ENCODE measurements around the gene DDX31.
A peak's percentile ranks its signal among the peaks of the same experiment; 100 is the strongest.
"Not testable (repeated sequence)": the region's sequence is repeated elsewhere in the genome, so short reads cannot be mapped to it uniquely, and the experiment has no call there.

DDX31 gene

GRCh38 chr9:132669698-132670456, at the start of gene DDX31:
DDX31 (minus strand) TSS chr9:132669983; CDS start chr9:132669934, 49 bp downstream.
- DNase-seq, result peak; percentile 70 to 83 (median 80)

- not testable (repeated sequence) for DNase-seq
These were observed 48.7 kb upstream of the DDX31 start for GRCh38 chr9:132718381-132718928.

GRCh38 chr9:132717326-132717945, 47.7 kb upstream of the DDX31 start:
- no peak for DNase-seq

- no peak for DNase-seq
These were observed 46.2 kb upstream of the DDX31 start for GRCh38 chr9:132716007-132716406.

- no peak for DNase-seq
These were observed 43.0 kb upstream of the DDX31 start for GRCh38 chr9:132712753-132713152.

GRCh38 chr9:132711846-132712245, 42.1 kb upstream of the DDX31 start:
- no peak for DNase-seq

DNA sequence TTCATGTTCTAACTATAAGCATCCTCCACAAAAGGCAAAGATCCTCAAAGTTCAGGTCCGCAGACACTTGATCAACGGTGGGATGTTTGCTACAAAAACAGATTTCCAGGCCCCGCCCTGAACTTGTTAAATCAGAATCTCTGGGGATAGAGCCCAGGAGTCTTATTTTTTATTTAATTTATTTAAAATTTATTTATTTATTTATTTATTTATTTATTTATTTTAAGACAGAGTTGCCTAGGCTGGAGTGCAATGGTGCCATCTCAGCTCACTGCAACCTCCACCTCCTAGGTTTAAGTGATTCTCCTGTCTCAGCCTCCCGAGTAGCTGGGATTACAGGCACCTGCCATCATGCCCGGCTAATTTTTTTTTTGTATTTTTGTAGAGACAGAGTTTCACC, 41.4 kb upstream of the DDX31 start:
- not testable (repeated sequence) for DNase-seq

DNA sequence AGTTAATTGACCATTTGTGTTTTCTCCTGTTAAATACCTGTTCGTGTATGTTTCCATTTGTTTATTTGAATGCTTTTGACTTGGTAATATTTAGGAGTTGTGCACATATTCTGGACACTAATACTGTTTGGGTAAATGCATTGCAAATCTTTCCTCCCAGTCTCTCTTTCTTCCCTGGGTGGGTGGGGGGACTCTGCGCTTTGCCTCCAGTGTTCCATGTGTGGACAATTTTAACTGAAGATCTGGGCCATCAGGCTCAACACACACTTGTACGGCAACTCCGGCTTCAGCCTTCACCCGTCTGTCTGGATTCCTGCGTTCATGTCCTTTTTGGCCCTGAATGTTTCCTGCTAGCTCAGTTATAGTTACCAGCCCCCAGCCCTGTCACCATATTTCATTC, 40.5 kb upstream of the DDX31 start:
- no peak for DNase-seq

DNA sequence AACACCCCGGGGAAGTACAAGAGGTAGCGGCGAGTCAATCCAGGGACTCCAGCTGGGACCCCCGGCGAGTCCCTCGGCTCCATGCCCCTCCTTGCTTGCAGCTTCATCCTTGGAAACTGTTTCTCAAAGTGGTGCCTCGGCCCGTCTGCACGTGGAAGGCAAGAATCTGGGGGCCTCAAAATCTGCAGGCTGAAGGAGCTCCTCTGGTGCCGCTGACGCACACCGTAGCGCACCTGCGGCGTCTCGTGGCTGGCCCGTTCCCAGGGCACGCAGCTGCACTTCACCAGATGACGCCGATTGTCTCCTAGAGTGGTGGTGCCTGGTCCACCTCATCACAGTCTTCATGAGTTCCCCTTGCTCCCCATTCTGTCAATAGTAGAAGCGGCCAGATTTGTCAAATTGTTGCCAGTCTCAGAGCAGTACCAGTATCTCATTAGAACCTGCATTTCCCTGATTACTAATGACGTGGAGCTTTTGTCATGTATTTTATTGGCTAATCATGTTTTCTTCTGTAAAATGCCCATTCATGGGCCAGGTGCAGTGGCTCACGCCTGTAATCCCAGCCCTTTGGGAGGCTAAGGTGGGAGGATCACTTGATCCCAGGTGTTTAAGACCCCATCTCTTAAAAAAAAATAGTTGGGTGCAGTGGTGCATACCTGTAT, 39.1 kb upstream of the DDX31 start:
- no peak for DNase-seq

GRCh38 chr9:132708239-132708638, 38.5 kb upstream of the DDX31 start:
- no peak for DNase-seq

- no peak for DNase-seq
These were observed 33.6 kb upstream of the DDX31 start for GRCh38 chr9:132703336-132703735.

GRCh38 chr9:132702254-132702653, 32.5 kb upstream of the DDX31 start:
- no peak for DNase-seq

GRCh38 chr9:132699956-132700355, 30.2 kb upstream of the DDX31 start:
- no peak for DNase-seq

GRCh38 chr9:132698989-132699388, 29.2 kb upstream of the DDX31 start:
- no peak for DNase-seq

DNA sequence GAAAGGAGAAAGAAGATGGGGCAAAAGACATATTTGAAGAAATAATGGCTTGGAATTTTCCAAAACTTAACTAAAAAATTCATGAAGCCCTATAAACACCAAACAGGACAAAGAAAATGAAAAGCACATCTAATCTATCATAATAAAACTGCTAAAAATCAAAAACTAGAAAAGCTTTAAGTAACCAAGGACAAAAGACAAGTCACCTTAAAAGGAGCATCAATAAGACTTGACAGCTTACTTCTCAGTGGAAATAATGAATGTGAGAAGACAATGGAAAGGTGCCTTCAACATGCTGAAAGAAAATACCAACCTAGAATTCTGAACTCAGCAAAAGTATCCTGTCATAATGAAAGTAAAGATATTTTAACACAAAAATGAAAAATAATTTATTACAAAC, 27.4 kb upstream of the DDX31 start:
- no peak for DNase-seq

DNA sequence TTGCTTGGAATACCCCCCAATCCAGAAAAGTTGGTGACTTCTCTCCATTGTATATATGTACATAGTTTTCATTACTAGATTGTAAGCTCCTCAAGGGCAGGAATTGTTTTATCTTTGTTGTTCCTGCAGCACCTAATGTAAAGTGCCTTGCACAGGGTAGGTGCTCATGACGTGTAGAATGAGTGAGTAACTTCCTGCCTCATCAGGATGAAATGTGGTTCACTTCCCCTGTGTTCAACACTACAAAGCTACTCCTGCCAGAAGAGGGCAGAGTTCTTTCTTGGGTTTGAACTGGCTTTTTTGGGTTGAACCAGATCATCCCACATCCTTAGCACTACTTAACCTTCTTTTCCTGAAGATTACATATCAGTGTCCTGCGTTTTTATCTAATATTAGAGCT, 24.4 kb upstream of the DDX31 start:
- no peak for DNase-seq

DNA sequence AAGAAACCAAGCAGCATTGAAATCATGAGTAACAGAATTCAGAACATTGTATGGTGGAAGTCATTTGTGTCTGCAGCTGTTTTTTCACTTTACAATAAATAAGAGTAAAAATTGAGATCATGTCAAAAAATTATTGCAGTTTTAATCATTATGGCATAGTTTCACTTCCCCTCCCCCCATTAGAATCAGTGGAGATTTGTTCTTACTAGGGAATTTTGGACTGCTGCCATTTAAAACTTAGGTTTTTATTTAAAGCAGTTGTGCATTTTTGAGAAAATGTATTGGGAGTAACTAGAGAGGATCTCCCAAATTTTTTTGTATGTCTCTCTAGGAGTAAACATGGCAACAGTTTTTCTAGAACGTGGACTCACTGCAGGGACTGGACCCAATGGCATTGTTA, 20.9 kb upstream of the DDX31 start:
- DNase-seq, result no peak

DNA sequence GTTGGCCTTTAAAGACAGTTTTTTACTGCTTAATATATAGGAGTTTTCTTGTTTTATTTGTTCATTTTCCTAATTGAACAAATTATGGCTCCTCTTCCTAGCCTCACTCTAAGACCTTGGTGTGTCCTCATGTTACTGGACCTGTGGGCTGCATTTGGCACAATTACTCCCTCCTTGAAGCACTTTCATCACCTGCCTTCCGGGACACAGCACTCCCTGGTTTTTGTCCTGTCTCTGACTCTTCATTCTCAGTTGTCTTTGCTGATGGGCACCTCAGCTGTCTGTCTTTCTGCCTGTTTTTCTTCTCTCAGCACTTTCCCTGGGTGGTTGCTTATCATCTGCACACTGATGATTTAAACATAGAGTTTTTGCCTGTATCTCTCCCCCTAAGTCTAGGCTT, 14.1 kb upstream of the DDX31 start:
- no peak for DNase-seq

DNA sequence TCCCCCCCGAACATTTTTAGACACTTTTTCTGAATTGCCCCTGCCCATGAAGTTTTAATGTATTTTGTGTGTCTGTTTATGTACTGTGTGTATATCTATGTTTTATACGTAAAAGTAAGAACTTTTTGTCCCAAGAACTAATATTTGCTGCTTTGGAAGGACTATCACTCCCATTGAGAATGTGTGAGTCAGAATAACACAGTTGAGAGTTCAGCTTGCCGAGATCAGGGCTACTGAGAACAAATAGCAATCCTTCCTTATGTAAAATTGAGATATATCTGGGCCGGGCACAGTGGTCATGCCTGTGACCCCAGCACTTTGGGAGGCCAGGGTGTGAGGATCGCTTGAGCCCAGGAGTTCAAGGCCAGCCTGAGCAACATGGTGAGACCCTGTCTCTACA, 11.8 kb upstream of the DDX31 start:
- no peak for DNase-seq

DNA sequence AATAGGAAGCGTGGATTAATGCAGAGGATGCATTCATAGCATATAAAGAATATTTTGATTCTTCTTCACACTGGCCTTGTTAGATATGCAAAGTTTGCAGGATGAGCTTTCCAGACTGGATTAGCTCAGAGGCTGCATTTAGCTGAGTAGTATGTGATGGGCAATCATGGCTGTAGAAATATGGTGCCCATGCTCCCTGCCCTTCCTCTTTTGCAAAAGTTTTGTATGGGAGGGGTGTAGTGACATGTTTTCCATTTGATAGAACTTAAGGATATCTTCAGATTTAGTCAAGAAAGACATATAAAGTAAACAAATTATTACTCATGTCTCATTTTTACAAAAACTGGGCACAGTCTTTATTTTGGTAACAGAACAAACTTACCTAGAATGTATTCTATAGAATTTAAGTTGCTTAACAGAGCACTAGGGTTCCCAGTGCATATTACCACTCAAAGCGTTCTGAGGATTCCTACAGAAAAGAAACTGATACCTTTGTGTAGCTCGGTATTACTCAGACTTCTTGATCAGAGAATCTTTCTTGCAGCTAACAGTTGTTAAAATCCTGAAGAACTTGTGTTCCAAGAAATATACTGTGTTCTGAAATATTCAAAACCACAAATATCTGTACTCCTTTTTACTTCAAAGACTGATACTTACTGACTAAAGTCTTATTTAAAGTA, 10.3 kb upstream of the DDX31 start:
- DNase-seq, result no peak

DNA sequence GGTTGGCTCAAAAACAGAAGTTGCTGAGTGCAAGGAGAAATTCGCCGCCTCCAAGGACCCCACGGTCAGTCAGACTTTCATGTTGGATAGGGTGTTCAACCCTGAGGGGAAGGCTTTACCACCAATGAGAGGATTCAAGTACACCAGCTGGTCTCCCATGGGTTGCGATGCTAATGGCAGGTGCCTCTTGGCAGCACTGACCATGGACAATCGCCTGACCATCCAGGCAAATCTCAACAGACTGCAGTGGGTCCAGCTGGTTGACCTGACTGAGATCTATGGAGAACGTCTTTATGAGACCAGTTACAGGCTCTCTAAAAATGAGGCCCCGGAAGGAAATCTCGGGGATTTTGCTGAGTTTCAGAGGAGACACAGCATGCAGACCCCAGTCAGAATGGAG, 8.2 kb upstream of the DDX31 start:
- DNase-seq, result no peak

- DNase-seq, result no peak
These were observed 4.7 kb upstream of the DDX31 start for GRCh38 chr9:132674485-132674884.

DNA sequence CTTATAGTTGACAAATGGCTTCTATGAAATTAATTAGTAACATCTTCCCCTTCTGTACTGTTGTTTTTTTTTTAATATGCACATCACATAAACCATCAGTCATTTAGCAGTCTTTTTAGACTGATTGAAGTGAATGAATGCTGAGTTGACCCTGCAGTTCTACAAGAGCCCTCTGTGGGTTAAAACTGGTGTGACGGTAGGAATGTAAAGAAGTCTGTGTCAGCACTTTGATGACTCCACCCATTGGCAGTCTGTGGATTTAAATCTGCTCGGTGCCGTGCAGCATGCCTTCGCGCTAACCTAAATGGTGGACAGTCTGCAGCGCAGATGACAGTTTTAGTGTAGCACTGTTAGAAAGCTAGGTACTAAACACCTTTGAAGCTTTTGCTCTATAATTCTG, 3.6 kb upstream of the DDX31 start:
- no peak for DNase-seq

- no peak for DNase-seq
These were observed 2.6 kb upstream of the DDX31 start for GRCh38 chr9:132672413-132672690.

Measured in activated naive CD4-positive, alpha-beta T cell (primary cell).